Liver (tissue), 3 donors: ENCODE data around the gene DPYD.

Experiments
- ATF3 ChIP-seq: IDR thresholded peaks from 2 replicates; pipeline ENCODE4 v1.6.1; 2016; ENCODE audit warnings: antibody characterized with exemption
- CTCF ChIP-seq: fragments of 150-350 bp; IDR thresholded peaks from 2 replicates; pipeline ENCODE4 v1.5.1; 2017; ENCODE audit warnings: improper control_type of control experiment, low read depth, low read length; ENCODE audit not compliant: missing input control
- EGR1 ChIP-seq, 2 donors: IDR thresholded peaks; 2 replicates each; pipeline ENCODE4 v1.6.1; 2016 to 2018; ENCODE audit warnings: antibody characterized with exemption in 2 of 2, low read depth in 2 of 2
- FOXA1 ChIP-seq: IDR thresholded peaks from 2 replicates; pipeline ENCODE4 v1.6.1; 2016; ENCODE audit warnings: antibody characterized with exemption
- HNF4A ChIP-seq, 2 donors: conservative IDR thresholded peaks; 2 replicates each; pipeline ENCODE4 v1.6.1; 2016; ENCODE audit warnings: antibody characterized with exemption in 2 of 2, mild to moderate bottlenecking in 2 of 2
- HNF4G ChIP-seq: IDR thresholded peaks from 2 replicates; pipeline ENCODE4 v1.6.1; 2016; ENCODE audit warnings: antibody characterized with exemption
- MAX ChIP-seq: IDR thresholded peaks from 2 replicates; pipeline ENCODE4 v1.6.1; 2016; ENCODE audit warnings: antibody characterized with exemption
- RAD21 ChIP-seq, 2 donors: IDR thresholded peaks; 2 replicates each; pipeline ENCODE4 v1.6.1; 2016; ENCODE audit warnings: antibody characterized with exemption in 2 of 2, mild to moderate bottlenecking in 2 of 2
- REST ChIP-seq: IDR thresholded peaks from 2 replicates; pipeline ENCODE4 v1.6.1; 2016; ENCODE audit warnings: antibody characterized with exemption, mild to moderate bottlenecking
- RXRA ChIP-seq, 2 donors: IDR thresholded peaks; 2 replicates each; pipeline ENCODE4 v1.6.1; 2017 to 2018; ENCODE audit warnings: antibody characterized with exemption in 2 of 2, mild to moderate bottlenecking in 1 of 2
- TAF1 ChIP-seq: conservative IDR thresholded peaks from 2 replicates; pipeline ENCODE4 v1.6.1; 2016; ENCODE audit warnings: antibody characterized with exemption, mild to moderate bottlenecking
- YY1 ChIP-seq: IDR thresholded peaks from 2 replicates; pipeline ENCODE4 v1.6.1; 2016; ENCODE audit warnings: antibody characterized with exemption, mild to moderate bottlenecking
- ZBTB33 ChIP-seq: IDR thresholded peaks from 2 replicates; pipeline ENCODE4 v1.6.1; 2016; ENCODE audit warnings: antibody characterized with exemption
- donor health status: healthy.
- donor health status: healthy.

- TF ChIP-seq CTCF (no peak), MAX (no peak), REST (no peak), RXRA (IDR thresholded peaks at IDR 0.05) (no peak), ZBTB33 (no peak), TAF1 (no peak), RAD21 (IDR thresholded peaks at IDR 0.05) (no peak), YY1 (no peak), ATF3 (no peak), FOXA1 (no peak), HNF4G (no peak), HNF4A (conservative IDR thresholded peaks at IDR 0.05) (no peak), EGR1 (IDR thresholded peaks at IDR 0.05; ENCODE audit: low read depth in 2 of 2) (no peak)
Observed at GRCh38 chr1:97834899-97835298, 85.9 kb downstream of the DPYD start.
